Esophagus squamous epithelium (tissue), 5 donors: ENCODE measurements around the gene SOCS1. TPM values are rescaled to one million over a fixed set of nuclear protein-coding genes. Genes with fewer than 3 reads are reported as not detected.

Experiments
- DNase-seq: peaks from one replicate; lab custom pipeline; 2025; lab: John Stamatoyannopoulos, UW
- H3K27ac ChIP-seq, 4 donors: fragments of 200-600 bp; sonication (generic); one replicate each; pipeline ENCODE4 v1.5.1; 2016 to 2019; ENCODE audit warnings: mild to moderate bottlenecking in 1 of 4
- H3K27me3 ChIP-seq, 4 donors: fragments of 200-600 bp; sonication (generic); 1 replicate in 3 of 4; 2 replicates in 1 of 4; pipeline versions ENCODE4 v1.5.1 to v1.6.0; 2017 to 2021; ENCODE audit warnings: antibody characterized with exemption in 1 of 4
- H3K36me3 ChIP-seq, 3 donors: fragments of 200-600 bp; sonication (generic); one replicate each; pipeline ENCODE4 v1.5.1; 2016 to 2019
- H3K4me1 ChIP-seq, 3 donors: fragments of 200-600 bp; sonication (generic); one replicate each; pipeline ENCODE4 v1.5.1; 2017 to 2019
- H3K4me3 ChIP-seq, 4 donors: fragments of 200-600 bp; sonication (generic); 1 replicate in 3 of 4; 2 replicates in 1 of 4; pipeline ENCODE4 v1.5.1; 2016 to 2019; ENCODE audit warnings: mild to moderate bottlenecking in 2 of 4, moderate library complexity in 1 of 4
- H3K9me3 ChIP-seq, 3 donors: fragments of 200-600 bp; sonication (generic); one replicate each; pipeline ENCODE4 v1.5.1; 2016 to 2019
- CTCF ChIP-seq, 6 experiments: fragments of 450-650 bp in 4 of 6; fragments of 200-600 bp in 2 of 6; sonication (generic) in 2 of 6; IDR thresholded peaks; one replicate each; pipeline ENCODE4 v1.5.1; 2016 to 2019; ENCODE audit warnings: antibody characterized with exemption in 6 of 6, mild to moderate bottlenecking in 4 of 6, moderate library complexity in 4 of 6
- POLR2A ChIP-seq, 4 donors: fragments of 450-650 bp; IDR thresholded peaks; one replicate each; pipeline ENCODE4 v1.6.1; 2017; ENCODE audit warnings: antibody characterized with exemption in 4 of 4, mild to moderate bottlenecking in 4 of 4, moderate library complexity in 3 of 4
- WGBS, 2 donors: methylation state at CpG; one replicate each; pipeline ENCODE4 v1.1.5; 2018; 5-methylcytosine and 5-hydroxymethylcytosine counted together
- intact Hi-C: fragments of 100-400 bp; cut with DNase I; formaldehyde crosslinking; loops from one replicate; pipeline ENCODE4 v1.15.0; 2022
- total RNA-seq, 4 donors: library from RNA; depleted of rRNA; stranded (reverse); fragments of >200 nt; gene quantifications; one replicate each; pipeline ENCODE4 v1.1.0, GENCODE V29; 2016
- donor health status: DM: yes; HTN: yes; CAD: no.

Gene SOCS1
- total RNA-seq, 4 donors from 2014 or later = 0.42 to 9.3 (median 3.7) TPM

DNA sequence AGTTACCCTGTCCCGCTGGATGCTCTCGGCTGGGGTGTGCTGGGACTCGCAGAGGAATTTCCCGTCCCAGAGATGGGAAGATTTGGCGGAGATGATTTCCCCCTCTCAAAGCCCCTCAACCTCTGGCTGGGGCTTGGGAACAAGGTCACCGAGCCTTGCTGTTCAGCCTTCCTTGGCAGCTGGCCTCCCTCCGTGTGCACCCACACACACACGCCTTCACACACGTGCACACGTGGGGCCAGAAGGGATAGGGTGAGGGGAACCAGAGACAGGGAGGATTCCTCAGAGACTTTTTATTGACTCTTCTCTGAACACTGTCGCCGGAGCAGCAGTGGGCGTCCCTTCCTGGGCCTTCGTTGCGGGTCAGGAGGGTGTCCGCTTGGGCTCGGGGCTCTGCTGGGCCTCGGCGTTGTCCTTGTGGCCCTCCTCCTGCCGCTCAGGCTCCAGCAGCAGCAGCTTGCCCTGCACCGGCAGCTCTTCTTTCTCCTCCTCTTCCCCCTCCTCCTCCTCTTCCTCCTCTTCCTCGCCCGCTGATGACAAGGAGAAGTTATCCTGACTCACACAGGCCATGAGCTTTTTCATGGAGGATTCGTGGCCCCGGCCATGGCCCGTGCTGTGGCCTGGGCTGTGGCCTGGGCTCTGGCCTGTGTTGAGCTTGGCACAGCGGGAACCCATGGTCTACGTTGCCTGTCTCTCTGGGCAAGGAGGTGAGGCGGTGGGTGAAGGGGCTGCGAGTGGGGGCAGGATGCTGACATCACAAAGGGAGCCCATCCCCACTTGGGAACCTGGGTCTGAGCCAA, 17.1 kb upstream of the SOCS1 start, which contains the start of gene PRM3:
PRM3 (minus strand) TSS at position 709 of the 800 bp plus-strand sequence; CDS start at position 675, 34 bp downstream.
- Histone ChIP-seq H3K4me1 (peaks cover 0 to 10% (median 0%) of the 10 kb centered on the region in 3 donors), H3K4me3 (no peak within 1 kb of the TSS), H3K36me3 (no peaks in the 10 kb centered on the region), H3K27me3 (peaks cover 0 to 8% (median 0%) of the 10 kb centered on the region in 4 donors), H3K9me3 (no peaks in the 10 kb centered on the region), H3K27ac (no peak within 1 kb of the TSS)
- 74 to 88% methylated on average over 16 to 23 of the region's 30 CpGs for WGBS, 2 donors
- TF ChIP-seq POLR2A (IDR thresholded peaks at IDR 0.05) = no peak
- TF ChIP-seq CTCF (IDR thresholded peaks at IDR 0.05) = no peak
- no peak for DNase-seq
- intact Hi-C loops = no loop called here

- 34 to 88% methylated on average over 2 to 4 of the region's 6 CpGs for WGBS, 2 donors
- Histone ChIP-seq H3K9me3 (no peaks in the 10 kb centered on the region), H3K4me3 (no peak overlapping the region), H3K4me1 (peaks cover 0 to 10% (median 0%) of the 10 kb centered on the region in 3 donors), H3K27ac (no peak overlapping the region), H3K27me3 (peaks cover 0 to 8% (median 0%) of the 10 kb centered on the region in 4 donors), H3K36me3 (no peaks in the 10 kb centered on the region)
- TF ChIP-seq POLR2A (IDR thresholded peaks at IDR 0.05) = no peak
- TF ChIP-seq CTCF (IDR thresholded peaks at IDR 0.05) = no peak
- no peak for DNase-seq
- intact Hi-C loops = no loop called here
These were observed 16.5 kb upstream of the SOCS1 start for GRCh38 chr16:11272484-11272883.

DNA sequence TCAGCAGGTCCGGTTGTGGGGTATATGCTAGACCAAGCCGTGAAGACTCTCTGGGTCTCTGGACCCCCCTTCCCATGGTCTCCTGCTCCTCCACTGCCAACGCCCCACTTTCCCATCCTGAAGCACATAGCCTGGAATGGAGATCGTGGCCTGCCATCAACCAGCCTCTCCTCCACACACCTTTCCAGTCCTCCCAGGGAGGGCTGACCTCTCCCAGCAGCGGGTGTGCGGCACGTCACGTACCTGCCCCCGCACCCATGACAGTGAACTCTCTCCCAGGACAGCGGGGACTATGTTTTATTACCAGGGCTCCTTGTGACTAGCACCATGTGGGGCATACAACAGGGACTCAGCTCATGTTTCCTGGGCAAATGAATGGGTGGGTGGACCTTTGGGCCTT, 15.6 kb upstream of the SOCS1 start:
- Histone ChIP-seq H3K4me1 (peaks cover 0 to 10% (median 0%) of the 10 kb centered on the region in 3 donors), H3K27ac (no peak overlapping the region), H3K36me3 (no peaks in the 10 kb centered on the region), H3K4me3 (no peak overlapping the region), H3K27me3 (peaks cover 0 to 8% (median 0%) of the 10 kb centered on the region in 4 donors), H3K9me3 (no peaks in the 10 kb centered on the region)
- TF ChIP-seq POLR2A (IDR thresholded peaks at IDR 0.05) = no peak
- TF ChIP-seq CTCF (IDR thresholded peaks at IDR 0.05) = no peak
- intact Hi-C loops = no loop called here
- DNase-seq = no peak
- 100% methylated on average over 1 of the region's 10 CpGs; no CpG with 5 or more reads in 1 of the 2 donors for WGBS, 2 donors

DNA sequence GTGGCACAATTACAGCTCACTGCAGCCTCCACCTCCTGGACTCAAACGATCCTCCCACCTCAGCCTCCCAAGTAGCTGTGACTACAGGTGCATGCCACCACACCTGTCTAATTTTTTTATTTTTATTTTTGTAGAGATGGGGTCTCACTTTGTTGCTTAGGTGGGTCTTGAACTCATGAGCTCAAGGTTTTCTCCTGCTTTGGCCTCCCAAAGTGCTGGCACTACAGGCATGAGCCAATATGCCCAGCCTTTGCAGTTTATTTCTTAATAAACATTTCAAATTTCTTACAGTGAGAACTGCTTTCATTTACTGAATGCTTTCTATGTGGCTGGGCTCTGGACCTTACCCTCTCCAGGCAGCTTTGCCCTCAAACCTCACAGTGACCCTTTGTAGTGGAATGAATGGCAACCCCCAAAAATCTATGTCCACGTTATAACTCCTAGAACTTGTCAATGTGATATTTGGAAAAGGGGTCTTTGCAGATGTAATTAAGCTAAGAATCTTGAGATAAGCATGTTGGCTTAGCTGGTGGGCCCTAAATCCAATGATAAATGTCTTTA, 14.7 kb upstream of the SOCS1 start:
- H3K4me1 ChIP-seq = peaks cover 0 to 10% (median 0%) of the 10 kb centered on the region in 3 donors
- no peak overlapping the region for H3K27ac ChIP-seq
- H3K27me3 ChIP-seq = no peaks in the 10 kb centered on the region
- 88 to 90% methylated on average over 2 of the region's 2 CpGs for WGBS, 2 donors
- intact Hi-C loops = no loop called here
- DNase-seq = no peak
- TF ChIP-seq CTCF (IDR thresholded peaks at IDR 0.05) (no peak), POLR2A (IDR thresholded peaks at IDR 0.05) (no peak)
- H3K9me3 ChIP-seq = no peaks in the 10 kb centered on the region
- H3K4me3 ChIP-seq = no peak overlapping the region
- H3K36me3 ChIP-seq = no peaks in the 10 kb centered on the region

DNA sequence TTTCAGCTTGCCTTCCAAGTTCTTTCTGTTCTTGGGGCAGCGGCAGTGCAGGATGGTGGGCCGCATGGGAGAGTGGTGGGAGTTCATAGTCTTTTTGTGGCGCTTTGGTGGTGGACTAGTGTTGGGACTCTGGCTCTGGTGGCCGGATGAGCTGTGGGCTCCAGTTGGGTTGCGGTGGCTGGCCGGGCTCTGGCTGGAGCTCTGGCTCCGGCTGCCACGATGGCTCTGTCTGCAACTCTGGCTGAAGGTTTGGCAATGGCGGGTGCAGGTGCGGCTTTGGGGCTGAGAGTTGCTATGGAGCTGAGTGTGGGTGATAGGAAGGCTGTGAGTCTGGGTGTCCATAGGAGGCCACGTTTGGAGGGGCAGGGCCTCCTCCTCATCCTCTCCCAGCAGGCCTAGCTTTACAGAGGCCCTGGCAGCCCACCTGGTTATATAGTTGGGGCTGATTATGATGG, 12.9 kb upstream of the SOCS1 start, which contains the start of gene TNP2:
TNP2 (minus strand) TSS at position 405 of the 455 bp plus-strand sequence; CDS start at position 342, 63 bp downstream.
- no peak within 1 kb of the TSS for H3K27ac ChIP-seq
- 96 to 100% methylated on average over 1 to 5 of the region's 11 CpGs for WGBS, 2 donors
- intact Hi-C loops = no loop called here

More for the DNA sequence above, 12.9 kb upstream of the SOCS1 start, which contains the start of gene TNP2:
- H3K9me3 ChIP-seq = no peaks in the 10 kb centered on the region
- no peak for DNase-seq
- TF ChIP-seq POLR2A (IDR thresholded peaks at IDR 0.05) (no peak), CTCF (IDR thresholded peaks at IDR 0.05) (no peak)
- H3K4me1 ChIP-seq = peaks cover 0 to 10% (median 0%) of the 10 kb centered on the region in 3 donors
- H3K27me3 ChIP-seq = no peaks in the 10 kb centered on the region
- no peaks in the 10 kb centered on the region for H3K36me3 ChIP-seq
- no peak within 1 kb of the TSS for H3K4me3 ChIP-seq
